Dendritic cell treated with granulocyte-macrophage colony-stimulating factor and Interleukin-4, amounts not matched to agents 40 ng/mL and 50 ng/mL, for 4 days (primary cell): ENCODE data around the gene PTPN13.

Experiments
- H3K27ac Mint-ChIP-seq: one replicate; pipeline ENCODE4 v1.8.0; 2022; ENCODE audit warnings: mild to moderate bottlenecking, mixed read lengths
- H3K27me3 Mint-ChIP-seq: one replicate; pipeline ENCODE4 v1.8.0; 2022; ENCODE audit warnings: mild to moderate bottlenecking, mixed read lengths
- H3K36me3 Mint-ChIP-seq: one replicate; pipeline ENCODE4 v1.8.0; 2022; ENCODE audit warnings: low read depth, mixed read lengths
- H3K4me1 Mint-ChIP-seq: one replicate; pipeline ENCODE4 v1.8.0; 2022; ENCODE audit warnings: low read depth, mixed read lengths
- H3K4me3 Mint-ChIP-seq: one replicate; pipeline ENCODE4 v1.8.0; 2022; ENCODE audit warnings: mild to moderate bottlenecking, moderate library complexity, mixed read lengths
- H3K9me3 Mint-ChIP-seq: one replicate; pipeline ENCODE4 v1.8.0; 2022; ENCODE audit warnings: mixed read lengths
- intact Hi-C: fragments of 100-400 bp; cut with micrococcal nuclease; formaldehyde crosslinking; loops from one replicate; pipeline ENCODE4 v1.15.0; 2022

Gene PTPN13

DNA sequence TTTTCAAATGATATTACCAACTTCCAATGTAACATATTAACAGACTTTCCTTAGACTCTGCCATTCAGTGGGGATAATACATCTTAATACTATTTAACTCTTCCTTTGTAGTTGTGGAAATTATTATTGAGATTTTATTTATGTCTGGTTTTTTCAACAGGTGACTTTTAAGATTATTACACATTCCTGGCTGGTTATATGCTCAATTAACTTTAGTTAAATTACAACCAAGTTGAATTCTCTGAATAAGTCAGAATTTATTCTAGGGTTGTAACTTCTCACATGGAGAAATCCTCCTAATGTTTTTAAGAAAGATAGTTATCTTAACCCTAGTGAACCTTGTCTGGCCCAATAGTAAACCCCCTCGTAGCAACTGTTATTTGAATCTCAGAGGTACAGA, 147.7 kb downstream of the PTPN13 start:
- Mint-ChIP-seq H3K27me3 (no peaks in the 10 kb centered on the region), H3K27ac (no peak overlapping the region), H3K4me1 (no peaks in the 10 kb centered on the region), H3K4me3 (no peak overlapping the region), H3K9me3 (peaks cover 21% of the 10 kb centered on the region), H3K36me3 (no peaks in the 10 kb centered on the region)
- intact Hi-C loops: no loop called here

DNA sequence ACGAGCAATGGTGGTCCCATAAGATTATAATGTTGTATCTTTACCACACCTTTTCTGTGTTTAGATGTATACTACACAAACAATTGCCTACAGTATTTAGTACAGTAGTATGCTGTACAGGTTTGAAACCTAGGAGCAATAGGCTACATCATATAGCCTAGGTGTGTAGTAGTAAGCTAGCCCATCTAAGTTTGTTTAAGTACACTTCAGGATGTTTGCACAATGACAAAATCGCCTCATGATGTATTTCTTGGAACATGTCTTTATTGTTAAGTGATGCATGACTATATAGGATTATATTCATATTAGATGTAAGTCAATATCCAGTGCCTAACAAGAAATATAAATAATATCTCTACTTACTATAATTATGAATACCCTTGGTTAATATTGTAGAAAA, 150.5 kb downstream of the PTPN13 start:
- Mint-ChIP-seq H3K9me3 (peaks cover 20% of the 10 kb centered on the region), H3K36me3 (no peaks in the 10 kb centered on the region), H3K27ac (no peak overlapping the region), H3K4me1 (no peaks in the 10 kb centered on the region), H3K27me3 (no peaks in the 10 kb centered on the region), H3K4me3 (no peak overlapping the region)
- intact Hi-C loops: no loop called here

DNA sequence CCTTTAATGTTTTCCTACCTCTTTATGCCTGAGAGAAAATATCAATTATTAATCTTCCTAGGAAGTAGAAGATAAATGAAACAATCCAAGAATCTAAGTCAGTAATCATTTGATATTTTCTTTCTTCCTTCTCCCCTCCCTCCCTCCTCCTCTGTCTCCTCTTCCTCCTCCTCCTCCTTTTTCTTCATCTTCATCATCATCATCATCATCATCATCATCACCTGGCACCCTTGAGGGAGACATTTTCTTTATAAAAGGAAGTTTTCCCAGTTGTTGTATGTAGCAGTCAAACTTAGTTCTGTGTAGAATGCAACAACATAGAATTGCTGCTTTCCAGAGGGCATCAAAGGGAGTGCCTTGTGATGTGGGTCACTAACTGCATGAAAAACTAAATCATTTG, 155.0 kb downstream of the PTPN13 start:
- H3K9me3 Mint-ChIP-seq: no peaks in the 10 kb centered on the region

DNA sequence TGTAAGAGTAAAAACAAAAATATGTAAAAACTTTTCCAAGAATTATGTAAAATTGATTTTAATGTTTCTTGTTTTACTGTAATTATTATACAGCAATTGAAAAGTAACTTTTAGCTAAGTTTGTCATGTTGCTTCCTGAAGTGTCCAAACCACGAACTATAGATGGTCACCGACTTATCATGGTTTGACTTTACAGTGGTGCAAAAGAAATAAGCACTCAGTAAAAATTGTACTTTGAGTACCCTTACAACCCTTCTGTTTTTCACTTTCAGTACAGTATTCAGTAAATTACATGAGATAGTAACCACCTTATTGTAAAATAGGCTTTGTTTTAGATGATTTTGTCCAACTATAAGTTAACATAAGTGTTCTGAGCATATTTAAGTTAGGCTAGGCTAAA, 161.3 kb downstream of the PTPN13 start:
- Mint-ChIP-seq H3K27me3 (no peaks in the 10 kb centered on the region), H3K27ac (no peak overlapping the region), H3K9me3 (no peaks in the 10 kb centered on the region), H3K4me3 (no peak overlapping the region), H3K36me3 (no peaks in the 10 kb centered on the region), H3K4me1 (no peaks in the 10 kb centered on the region)
- intact Hi-C loops: no loop called here

More for the DNA sequence above, 155.0 kb downstream of the PTPN13 start:
- no peaks in the 10 kb centered on the region for H3K4me1 Mint-ChIP-seq
- H3K27ac Mint-ChIP-seq: no peak overlapping the region
- H3K4me3 Mint-ChIP-seq: no peak overlapping the region
- no peaks in the 10 kb centered on the region for H3K27me3 Mint-ChIP-seq
- H3K36me3 Mint-ChIP-seq: no peaks in the 10 kb centered on the region
- intact Hi-C loops: no loop called here

DNA sequence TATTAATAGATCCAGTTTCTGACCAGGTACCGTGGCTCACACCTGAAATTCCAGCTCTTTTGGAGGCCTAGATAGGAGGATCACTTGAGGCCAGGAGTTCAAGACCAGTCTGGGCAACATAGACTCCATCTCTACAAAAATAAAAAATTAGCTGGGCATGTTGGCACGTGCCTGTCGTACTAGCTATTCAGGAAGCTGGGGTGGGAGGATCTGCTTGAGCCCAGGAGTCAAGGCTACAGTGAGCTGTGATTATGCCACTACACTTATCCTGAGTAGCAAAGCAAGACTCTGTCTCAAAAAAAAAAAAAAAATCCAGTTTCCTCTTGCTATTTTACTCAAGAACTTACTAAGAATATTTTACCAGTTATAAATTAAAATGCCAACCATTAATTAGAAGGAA, 163.4 kb downstream of the PTPN13 start:
- no peaks in the 10 kb centered on the region for H3K9me3 Mint-ChIP-seq
- H3K27ac Mint-ChIP-seq: no peak overlapping the region
- H3K4me1 Mint-ChIP-seq: no peaks in the 10 kb centered on the region
- H3K36me3 Mint-ChIP-seq: no peaks in the 10 kb centered on the region
- H3K4me3 Mint-ChIP-seq: no peak overlapping the region
- no peaks in the 10 kb centered on the region for H3K27me3 Mint-ChIP-seq
- intact Hi-C loops: no loop called here

DNA sequence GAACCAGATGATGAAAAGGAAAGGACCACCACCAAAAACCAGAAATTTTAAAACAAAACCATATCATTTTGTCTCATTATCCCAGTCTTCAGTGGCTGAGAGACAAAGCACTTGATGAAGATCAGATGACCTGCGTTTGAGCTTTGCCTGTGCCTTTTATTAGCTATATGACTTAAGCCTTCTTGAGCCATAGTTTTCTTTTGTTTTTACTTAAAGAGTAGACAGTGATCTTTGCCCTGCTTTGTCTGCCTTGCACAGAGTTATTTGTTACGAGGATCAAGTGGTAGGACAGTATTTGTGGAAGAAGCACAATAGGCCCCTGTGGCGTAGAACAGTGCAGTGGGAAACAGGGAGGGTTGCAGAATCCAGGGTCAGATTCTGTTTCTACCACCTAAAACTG, 165.2 kb downstream of the PTPN13 start:
- Mint-ChIP-seq H3K4me1 (no peaks in the 10 kb centered on the region), H3K27me3 (no peaks in the 10 kb centered on the region), H3K9me3 (no peaks in the 10 kb centered on the region), H3K36me3 (no peaks in the 10 kb centered on the region), H3K27ac (no peak overlapping the region), H3K4me3 (no peak overlapping the region)
- intact Hi-C loops: no loop called here

DNA sequence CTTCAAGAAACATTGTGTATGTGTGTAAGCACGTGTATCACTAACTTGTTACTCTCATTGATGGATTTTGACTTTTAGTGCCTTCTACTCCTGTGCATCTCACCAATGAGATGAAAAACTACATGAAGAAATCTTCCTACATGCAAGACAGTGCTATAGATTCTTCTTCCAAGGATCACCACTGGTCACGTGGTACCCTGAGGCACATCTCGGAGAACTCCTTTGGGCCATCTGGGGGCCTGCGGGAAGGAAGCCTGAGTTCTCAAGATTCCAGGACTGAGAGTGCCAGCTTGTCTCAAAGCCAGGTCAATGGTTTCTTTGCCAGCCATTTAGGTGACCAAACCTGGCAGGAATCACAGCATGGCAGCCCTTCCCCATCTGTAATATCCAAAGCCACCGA, 168.5 kb downstream of the PTPN13 start:
- Mint-ChIP-seq H3K4me1 (no peaks in the 10 kb centered on the region), H3K9me3 (no peaks in the 10 kb centered on the region), H3K4me3 (no peak overlapping the region), H3K27ac (no peak overlapping the region), H3K27me3 (no peaks in the 10 kb centered on the region), H3K36me3 (no peaks in the 10 kb centered on the region)
- intact Hi-C loops: no loop called here

DNA sequence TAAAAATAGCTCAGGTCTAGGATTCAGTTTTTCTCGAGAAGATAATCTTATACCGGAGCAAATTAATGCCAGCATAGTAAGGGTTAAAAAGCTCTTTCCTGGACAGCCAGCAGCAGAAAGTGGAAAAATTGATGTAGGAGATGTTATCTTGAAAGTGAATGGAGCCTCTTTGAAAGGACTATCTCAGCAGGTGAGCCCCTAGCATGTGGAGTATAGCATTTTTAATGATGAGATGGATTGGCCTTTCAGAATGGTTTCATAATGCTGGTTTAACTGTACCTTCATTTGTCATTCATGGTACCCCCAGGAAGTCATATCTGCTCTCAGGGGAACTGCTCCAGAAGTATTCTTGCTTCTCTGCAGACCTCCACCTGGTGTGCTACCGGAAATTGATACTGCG, 175.7 kb downstream of the PTPN13 start:
- Mint-ChIP-seq H3K4me3 (no peak overlapping the region), H3K36me3 (no peaks in the 10 kb centered on the region), H3K4me1 (no peaks in the 10 kb centered on the region), H3K27me3 (no peaks in the 10 kb centered on the region), H3K9me3 (no peaks in the 10 kb centered on the region), H3K27ac (no peak overlapping the region)
- intact Hi-C loops: no loop called here

DNA sequence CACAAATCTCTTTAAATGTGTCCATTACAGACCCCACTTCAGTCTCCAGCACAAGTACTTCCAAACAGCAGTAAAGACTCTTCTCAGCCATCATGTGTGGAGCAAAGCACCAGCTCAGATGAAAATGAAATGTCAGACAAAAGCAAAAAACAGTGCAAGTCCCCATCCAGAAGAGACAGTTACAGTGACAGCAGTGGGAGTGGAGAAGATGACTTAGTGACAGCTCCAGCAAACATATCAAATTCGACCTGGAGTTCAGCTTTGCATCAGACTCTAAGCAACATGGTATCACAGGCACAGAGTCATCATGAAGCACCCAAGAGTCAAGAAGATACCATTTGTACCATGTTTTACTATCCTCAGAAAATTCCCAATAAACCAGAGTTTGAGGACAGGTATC, 177.0 kb downstream of the PTPN13 start:
- H3K4me1 Mint-ChIP-seq: no peaks in the 10 kb centered on the region
- H3K27me3 Mint-ChIP-seq: no peaks in the 10 kb centered on the region
- intact Hi-C loops: no loop called here
- no peak overlapping the region for H3K27ac Mint-ChIP-seq
- no peaks in the 10 kb centered on the region for H3K36me3 Mint-ChIP-seq
- no peaks in the 10 kb centered on the region for H3K9me3 Mint-ChIP-seq
- H3K4me3 Mint-ChIP-seq: no peak overlapping the region

DNA sequence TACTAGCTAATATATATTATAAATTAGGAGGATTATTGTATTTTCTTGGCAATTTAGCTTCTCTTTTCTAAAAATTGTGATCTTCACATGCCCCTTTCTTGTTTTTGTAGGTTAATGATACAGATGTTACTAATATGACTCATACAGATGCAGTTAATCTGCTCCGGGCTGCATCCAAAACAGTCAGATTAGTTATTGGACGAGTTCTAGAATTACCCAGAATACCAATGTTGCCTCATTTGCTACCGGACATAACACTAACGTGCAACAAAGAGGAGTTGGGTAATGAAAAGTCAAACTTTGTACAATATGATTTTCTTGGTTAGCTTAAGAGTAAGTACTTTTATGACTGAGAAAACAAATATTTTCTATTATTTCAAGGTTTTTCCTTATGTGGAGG, 180.9 kb downstream of the PTPN13 start:
- Mint-ChIP-seq H3K4me3 (no peak overlapping the region), H3K4me1 (no peaks in the 10 kb centered on the region)

DNA sequence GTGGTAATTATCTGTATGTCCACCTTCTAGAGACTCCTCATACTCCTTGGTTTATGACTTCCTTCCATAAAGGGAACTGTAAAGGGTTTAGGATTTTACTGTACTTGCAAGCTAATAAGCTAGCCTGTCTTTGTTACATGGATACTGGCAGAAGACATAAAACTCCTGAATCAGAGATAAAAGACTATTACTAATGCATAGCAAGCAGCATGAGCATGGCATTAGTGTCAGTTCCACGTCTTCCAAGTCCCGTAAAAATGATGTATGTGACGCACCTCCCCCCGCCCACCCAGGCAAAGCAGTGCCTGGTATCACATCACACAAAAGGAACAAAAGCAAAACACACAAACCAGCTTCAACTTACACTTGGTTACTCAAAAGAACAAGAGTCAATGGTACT, 184.1 kb downstream of the PTPN13 start:
- H3K4me1 Mint-ChIP-seq: no peaks in the 10 kb centered on the region
- intact Hi-C loops: no loop called here
- H3K36me3 Mint-ChIP-seq: no peaks in the 10 kb centered on the region
- no peak overlapping the region for H3K4me3 Mint-ChIP-seq
- H3K27me3 Mint-ChIP-seq: no peaks in the 10 kb centered on the region
- H3K27ac Mint-ChIP-seq: no peak overlapping the region
- no peaks in the 10 kb centered on the region for H3K9me3 Mint-ChIP-seq

More for the DNA sequence above, 180.9 kb downstream of the PTPN13 start:
- intact Hi-C loops: no loop called here
- no peaks in the 10 kb centered on the region for H3K27me3 Mint-ChIP-seq
- no peak overlapping the region for H3K27ac Mint-ChIP-seq
- H3K36me3 Mint-ChIP-seq: no peaks in the 10 kb centered on the region
- H3K9me3 Mint-ChIP-seq: no peaks in the 10 kb centered on the region

DNA sequence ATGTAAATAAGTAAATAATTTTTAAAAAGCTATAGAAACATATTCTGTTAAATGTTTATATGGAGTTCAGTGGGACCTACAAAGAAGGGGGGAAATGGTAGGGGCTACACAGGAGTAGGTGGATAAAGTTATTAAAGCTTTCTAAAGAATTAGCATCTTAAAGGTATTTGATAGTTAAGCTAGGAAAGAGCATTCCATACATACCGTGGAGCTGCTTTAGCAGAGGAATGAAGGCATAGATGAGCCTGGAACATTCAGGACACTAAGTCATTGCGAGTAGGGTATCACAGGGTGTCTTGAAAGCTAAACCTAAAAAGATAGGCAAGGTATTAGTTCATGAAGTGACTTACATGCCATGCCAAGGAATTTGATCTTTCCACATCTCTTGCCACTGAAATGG, 194.7 kb downstream of the PTPN13 start:
- Mint-ChIP-seq H3K27me3 (no peaks in the 10 kb centered on the region), H3K36me3 (no peaks in the 10 kb centered on the region), H3K4me3 (no peak overlapping the region), H3K4me1 (no peaks in the 10 kb centered on the region), H3K9me3 (peaks cover 17% of the 10 kb centered on the region), H3K27ac (no peak overlapping the region)
- intact Hi-C loops: no loop called here

DNA sequence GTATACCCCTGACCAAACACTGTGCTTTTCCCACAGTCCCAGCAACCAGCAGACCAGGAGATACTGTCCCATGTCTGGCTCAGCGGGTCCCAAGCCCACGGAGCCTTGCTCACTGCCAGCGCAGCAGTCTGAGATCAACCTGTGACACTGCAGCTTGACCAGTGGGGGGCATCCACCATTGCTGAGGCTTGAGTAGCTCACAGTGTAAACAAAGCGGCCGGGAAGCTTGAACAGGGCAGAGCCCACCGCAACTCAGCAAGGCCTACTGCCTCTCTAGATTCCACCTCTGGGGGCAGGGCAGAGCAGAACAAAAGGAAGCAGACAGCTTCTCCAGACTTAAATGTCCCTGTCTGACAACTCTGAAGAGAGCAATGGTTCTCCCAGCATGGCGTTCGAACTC, 197.0 kb downstream of the PTPN13 start:
- H3K27ac Mint-ChIP-seq: no peak overlapping the region
- H3K27me3 Mint-ChIP-seq: no peaks in the 10 kb centered on the region
- peaks cover 29% of the 10 kb centered on the region for H3K9me3 Mint-ChIP-seq
- no peaks in the 10 kb centered on the region for H3K36me3 Mint-ChIP-seq
- no peaks in the 10 kb centered on the region for H3K4me1 Mint-ChIP-seq
- intact Hi-C loops: no loop called here
- H3K4me3 Mint-ChIP-seq: no peak overlapping the region

DNA sequence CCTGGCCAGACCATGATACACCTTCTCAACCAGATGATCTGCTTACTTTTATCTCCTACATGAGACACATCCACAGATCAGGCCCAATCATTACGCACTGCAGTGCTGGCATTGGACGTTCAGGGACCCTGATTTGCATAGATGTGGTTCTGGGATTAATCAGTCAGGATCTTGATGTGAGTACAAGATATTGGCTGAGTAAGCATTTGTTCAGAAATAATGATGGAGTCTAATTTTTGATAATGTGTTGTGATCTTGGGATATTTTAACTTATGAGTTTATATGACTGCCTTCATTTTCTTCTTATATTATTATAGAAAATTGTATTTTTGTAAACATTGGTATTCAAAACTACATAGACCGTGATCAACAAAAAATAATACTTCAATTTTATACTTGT, 215.7 kb downstream of the PTPN13 start:
- H3K27me3 Mint-ChIP-seq: no peaks in the 10 kb centered on the region
- intact Hi-C loops: no loop called here
- H3K4me3 Mint-ChIP-seq: no peak overlapping the region
- H3K4me1 Mint-ChIP-seq: no peaks in the 10 kb centered on the region
- no peaks in the 10 kb centered on the region for H3K9me3 Mint-ChIP-seq
- H3K27ac Mint-ChIP-seq: no peak overlapping the region
- no peaks in the 10 kb centered on the region for H3K36me3 Mint-ChIP-seq

DNA sequence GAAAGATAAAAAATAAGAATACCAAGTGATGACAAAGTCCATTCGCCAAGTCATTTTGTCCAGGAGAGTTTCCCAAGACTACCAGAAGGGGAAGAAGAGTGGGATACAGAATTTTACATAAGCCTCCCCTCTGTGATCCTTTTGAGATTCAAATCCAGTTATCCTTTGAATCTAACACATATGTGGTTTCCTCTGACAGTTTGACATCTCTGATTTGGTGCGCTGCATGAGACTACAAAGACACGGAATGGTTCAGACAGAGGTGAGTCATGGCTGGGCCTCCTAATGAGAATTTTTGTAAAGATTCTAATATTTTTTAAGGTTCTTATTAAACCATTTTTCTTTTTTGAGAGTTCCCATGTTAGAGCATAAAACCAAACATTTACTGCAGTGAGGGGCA, 216.7 kb downstream of the PTPN13 start:
- Mint-ChIP-seq H3K27ac (no peak overlapping the region), H3K27me3 (no peaks in the 10 kb centered on the region), H3K36me3 (no peaks in the 10 kb centered on the region), H3K9me3 (no peaks in the 10 kb centered on the region), H3K4me3 (no peak overlapping the region), H3K4me1 (no peaks in the 10 kb centered on the region)
- intact Hi-C loops: no loop called here

DNA sequence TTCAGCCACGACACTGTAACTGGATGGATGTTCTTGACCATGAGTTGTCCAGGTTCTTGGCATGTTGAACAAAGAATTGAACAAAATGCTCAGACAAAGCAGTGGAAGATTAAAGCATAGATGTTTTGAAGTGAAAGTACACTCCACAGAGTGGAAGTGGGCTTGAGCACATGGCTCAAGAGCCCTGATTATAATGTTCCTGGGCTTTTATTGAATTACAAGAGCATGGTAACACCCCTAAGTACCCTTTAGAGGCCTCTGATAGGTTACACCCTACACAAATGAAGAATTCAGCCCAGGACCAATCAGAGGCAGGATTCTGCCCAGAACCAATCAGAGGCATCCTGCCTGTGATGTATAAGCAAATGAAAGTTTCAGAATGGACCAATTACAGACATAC, 221.5 kb downstream of the PTPN13 start:
- no peaks in the 10 kb centered on the region for H3K27me3 Mint-ChIP-seq
- no peaks in the 10 kb centered on the region for H3K9me3 Mint-ChIP-seq
- no peak overlapping the region for H3K4me3 Mint-ChIP-seq
- no peak overlapping the region for H3K27ac Mint-ChIP-seq
- intact Hi-C loops: no loop called here
- H3K36me3 Mint-ChIP-seq: no peaks in the 10 kb centered on the region
- no peaks in the 10 kb centered on the region for H3K4me1 Mint-ChIP-seq
